ENCODE measurements around the gene TMOD2.

The TMOD2 gene

DNA sequence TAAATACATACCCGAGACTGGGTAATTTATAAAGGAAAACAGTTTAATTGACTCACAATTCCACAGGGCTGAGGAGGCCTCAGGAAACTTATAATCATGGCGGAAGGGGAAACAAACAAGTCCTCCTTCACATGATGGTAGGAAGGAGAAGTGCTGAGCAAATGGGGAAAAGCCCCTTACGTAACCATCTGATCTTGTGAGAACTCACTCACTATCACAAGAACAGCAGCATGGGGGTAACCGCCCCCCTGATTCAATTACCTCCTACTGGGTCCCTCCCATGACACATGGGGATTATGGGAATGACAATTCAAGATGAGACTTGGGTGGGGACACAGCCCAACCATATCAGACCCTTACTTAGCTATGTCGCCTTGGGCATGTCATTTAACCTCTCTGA, 42.4 kb upstream of the TMOD2 start:
- TF ChIP-seq MYC (IDR thresholded peaks at IDR 0.05; ENCODE audit: low read depth, low read length): no peak
- TF ChIP-seq, protein P1, sequence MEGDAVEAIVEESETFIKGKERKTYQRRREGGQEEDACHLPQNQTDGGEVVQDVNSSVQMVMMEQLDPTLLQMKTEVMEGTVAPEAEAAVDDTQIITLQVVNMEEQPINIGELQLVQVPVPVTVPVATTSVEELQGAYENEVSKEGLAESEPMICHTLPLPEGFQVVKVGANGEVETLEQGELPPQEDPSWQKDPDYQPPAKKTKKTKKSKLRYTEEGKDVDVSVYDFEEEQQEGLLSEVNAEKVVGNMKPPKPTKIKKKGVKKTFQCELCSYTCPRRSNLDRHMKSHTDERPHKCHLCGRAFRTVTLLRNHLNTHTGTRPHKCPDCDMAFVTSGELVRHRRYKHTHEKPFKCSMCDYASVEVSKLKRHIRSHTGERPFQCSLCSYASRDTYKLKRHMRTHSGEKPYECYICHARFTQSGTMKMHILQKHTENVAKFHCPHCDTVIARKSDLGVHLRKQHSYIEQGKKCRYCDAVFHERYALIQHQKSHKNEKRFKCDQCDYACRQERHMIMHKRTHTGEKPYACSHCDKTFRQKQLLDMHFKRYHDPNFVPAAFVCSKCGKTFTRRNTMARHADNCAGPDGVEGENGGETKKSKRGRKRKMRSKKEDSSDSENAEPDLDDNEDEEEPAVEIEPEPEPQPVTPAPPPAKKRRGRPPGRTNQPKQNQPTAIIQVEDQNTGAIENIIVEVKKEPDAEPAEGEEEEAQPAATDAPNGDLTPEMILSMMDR (IDR thresholded peaks at IDR 0.05; ENCODE audit: low read depth, low read length): no peak
- TF ChIP-seq, protein P2, sequence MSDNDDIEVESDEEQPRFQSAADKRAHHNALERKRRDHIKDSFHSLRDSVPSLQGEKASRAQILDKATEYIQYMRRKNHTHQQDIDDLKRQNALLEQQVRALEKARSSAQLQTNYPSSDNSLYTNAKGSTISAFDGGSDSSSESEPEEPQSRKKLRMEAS (IDR thresholded peaks at IDR 0.05; ENCODE audit: low read depth, low read length): no peak
- DNase-seq (ENCODE audit: low read depth): peak; percentile 15
- no peak overlapping the region for H3K4me3 ChIP-seq (ENCODE audit: low read depth, low read length)

DNA sequence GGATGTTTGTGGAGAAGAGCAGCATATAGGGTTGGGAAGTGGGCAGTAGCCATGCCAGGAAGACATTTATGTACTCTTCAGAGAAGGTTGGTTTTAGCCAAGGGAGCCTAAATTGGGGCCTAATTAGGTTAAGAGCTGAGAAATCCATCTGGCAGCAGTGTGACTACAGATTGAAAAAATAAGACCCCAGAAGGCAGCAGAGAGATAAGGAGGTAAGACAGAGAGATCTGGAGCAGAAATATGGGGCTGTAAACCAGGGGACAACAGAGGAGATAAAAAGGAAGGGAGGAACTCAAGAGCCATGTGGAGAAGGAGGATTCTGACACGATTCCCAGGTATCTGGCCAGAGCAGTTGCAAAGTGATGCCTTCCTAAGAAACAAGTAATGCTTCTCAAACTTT, 37.2 kb upstream of the TMOD2 start:
- TF ChIP-seq, protein P2 (IDR thresholded peaks at IDR 0.05; ENCODE audit: low read depth, low read length): no peak
- no peak for TF ChIP-seq POLR2A (IDR thresholded peaks at IDR 0.05; ENCODE audit: extremely low read depth, insufficient read length)
- no peak for TF ChIP-seq MYC (IDR thresholded peaks at IDR 0.05; ENCODE audit: low read depth, low read length)
- TF ChIP-seq, protein P1 (IDR thresholded peaks at IDR 0.05; ENCODE audit: low read depth, low read length): no peak
- no peak for DNase-seq (ENCODE audit: low read depth)
- H3K4me3 ChIP-seq (ENCODE audit: low read depth, low read length): no peak overlapping the region

DNA sequence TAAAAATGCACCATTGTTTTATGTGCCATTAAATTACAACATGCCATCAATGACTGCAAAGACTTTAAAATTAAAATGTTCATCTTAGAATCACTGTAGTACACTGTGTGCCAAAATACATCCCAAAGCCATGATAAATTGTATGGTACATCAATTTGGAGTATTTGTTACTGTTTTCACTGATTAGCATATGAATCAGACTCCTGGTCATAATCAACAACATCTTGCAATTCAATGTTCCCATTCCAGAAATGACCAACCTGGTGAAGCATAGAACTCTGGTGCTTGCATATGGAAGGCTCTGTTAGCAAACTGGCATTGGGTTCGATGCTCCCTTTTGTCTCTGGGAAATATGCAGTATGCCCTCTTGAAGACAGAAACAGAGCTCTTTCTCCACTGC, 36.5 kb upstream of the TMOD2 start:
- TF ChIP-seq, protein P2 (IDR thresholded peaks at IDR 0.05; ENCODE audit: low read depth, low read length): no peak
- TF ChIP-seq, protein P1 (IDR thresholded peaks at IDR 0.05; ENCODE audit: low read depth, low read length): no peak
- TF ChIP-seq POLR2A (IDR thresholded peaks at IDR 0.05; ENCODE audit: extremely low read depth, insufficient read length) (no peak), MYC (IDR thresholded peaks at IDR 0.05; ENCODE audit: low read depth, low read length) (no peak)
- DNase-seq (ENCODE audit: low read depth): no peak
- no peak overlapping the region for H3K4me3 ChIP-seq (ENCODE audit: low read depth, low read length)

DNA sequence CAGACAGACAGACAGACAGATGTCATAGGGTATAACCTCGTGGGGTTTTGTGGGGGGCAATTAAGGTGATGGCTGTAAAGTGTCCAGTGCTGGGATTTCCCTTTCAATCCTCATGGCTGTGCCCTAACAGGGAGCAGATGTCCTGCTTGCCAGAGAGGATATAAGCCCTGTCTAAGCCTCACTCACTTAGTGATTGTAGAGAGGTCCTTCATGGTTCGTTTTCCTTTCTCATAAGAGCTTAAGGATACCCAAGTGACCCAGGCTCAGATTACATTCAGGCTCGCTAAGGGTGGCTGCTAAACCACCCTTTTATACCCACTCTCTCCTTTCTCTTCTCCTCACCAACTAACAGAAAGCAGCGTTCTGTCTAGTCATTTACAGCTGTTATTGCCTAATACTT, 33.2 kb upstream of the TMOD2 start:
- no peak overlapping the region for H3K4me3 ChIP-seq (ENCODE audit: low read depth, low read length)
- DNase-seq (ENCODE audit: low read depth): no peak
- TF ChIP-seq, protein P2 (IDR thresholded peaks at IDR 0.05; ENCODE audit: low read depth, low read length): no peak
- TF ChIP-seq, protein P1 (IDR thresholded peaks at IDR 0.05; ENCODE audit: low read depth, low read length): no peak
- TF ChIP-seq MYC (IDR thresholded peaks at IDR 0.05; ENCODE audit: low read depth, low read length) (no peak), POLR2A (IDR thresholded peaks at IDR 0.05; ENCODE audit: extremely low read depth, insufficient read length) (no peak)

DNA sequence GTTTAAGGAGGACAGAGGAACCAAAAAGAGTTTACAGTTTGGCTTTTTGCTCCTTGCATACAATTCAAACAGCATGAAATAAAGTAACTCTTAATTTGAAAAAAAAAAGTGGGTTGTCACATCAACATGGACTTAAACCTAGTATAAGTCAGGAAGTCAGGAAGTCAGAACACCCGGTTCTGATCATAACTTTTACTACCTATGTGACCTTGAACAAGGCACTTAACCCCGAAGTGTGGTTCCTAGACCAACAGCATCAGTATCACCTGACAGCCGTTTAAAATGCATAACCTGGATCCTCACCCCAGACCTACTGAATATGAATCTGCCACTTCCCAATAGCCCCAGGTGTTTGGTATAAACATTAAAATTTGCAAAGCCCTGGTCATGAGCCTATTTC, 32.7 kb upstream of the TMOD2 start:
- TF ChIP-seq, protein P1 (IDR thresholded peaks at IDR 0.05; ENCODE audit: low read depth, low read length): no peak
- TF ChIP-seq POLR2A (IDR thresholded peaks at IDR 0.05; ENCODE audit: extremely low read depth, insufficient read length) (no peak), MYC (IDR thresholded peaks at IDR 0.05; ENCODE audit: low read depth, low read length) (no peak)
- TF ChIP-seq, protein P2 (IDR thresholded peaks at IDR 0.05; ENCODE audit: low read depth, low read length): no peak
- H3K4me3 ChIP-seq (ENCODE audit: low read depth, low read length): no peak overlapping the region
- no peak for DNase-seq (ENCODE audit: low read depth)
